Measurements from ENCODE around the gene TNP2. TPM values are rescaled to one million over a fixed set of nuclear protein-coding genes. Genes with fewer than 3 reads are reported as not detected.

The TNP2 gene
- total and polyA plus RNA-seq, 2 donors (not counting 3 experiments of a cell fraction or from before 2014, with no cell fraction given) = not detected

DNA sequence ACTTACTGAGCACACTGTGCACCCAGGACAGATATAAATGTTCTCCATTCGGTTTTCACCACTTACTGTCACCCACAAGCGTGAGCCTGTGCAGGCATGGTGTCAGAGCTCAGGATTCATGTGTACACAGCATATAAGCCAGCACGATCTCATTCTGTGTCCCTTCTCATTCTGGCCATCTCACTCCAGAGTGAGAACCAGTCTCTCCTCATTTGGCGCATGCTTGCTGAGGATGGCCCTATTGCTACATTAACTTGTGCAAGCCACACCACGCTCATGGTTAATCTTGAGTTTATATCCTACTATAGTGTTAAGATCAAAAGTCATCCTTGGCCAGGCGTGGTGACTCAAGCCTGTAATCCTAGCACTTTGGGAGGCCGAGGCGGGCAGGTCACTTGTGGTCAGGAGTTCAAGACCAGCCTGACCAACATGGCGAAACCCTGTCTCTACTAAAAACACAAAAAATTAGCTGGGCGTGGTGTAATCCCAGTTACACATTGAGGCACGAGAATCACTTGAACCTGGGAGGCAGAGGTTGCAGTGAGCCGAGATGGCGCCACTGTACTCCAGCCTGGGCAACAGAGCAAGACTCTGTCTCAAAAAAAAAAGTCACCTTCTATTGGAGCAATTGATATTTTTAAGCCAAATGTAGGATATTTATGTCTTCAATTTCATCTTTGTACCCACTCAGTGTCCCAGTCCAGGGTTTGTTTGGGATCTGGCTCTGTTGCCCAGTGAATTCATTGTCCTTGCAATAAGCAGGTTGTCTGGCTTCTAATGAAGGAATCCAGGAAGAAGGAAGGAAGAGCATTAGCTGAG, 34.0 kb downstream of the TNP2 start:
- Histone ChIP-seq H3K9me1 (replicated peaks; ENCODE audit: control insufficient read depth, extremely low read depth, insufficient read depth, low read length) (no peaks in the 10 kb centered on the region), H3K4me2 (ENCODE audit: insufficient read depth, low read length) (no peak overlapping the region), H3K36me3 (ENCODE audit: control insufficient read depth in 2 of 2, extremely low read depth in 1 of 2, insufficient read depth in 2 of 2, low read length in 2 of 2) (no peaks in the 10 kb centered on the region), H3K9me3 (replicated peaks; ENCODE audit: control insufficient read depth, insufficient read depth, low read length) (no peaks in the 10 kb centered on the region), H3K27ac (ENCODE audit: insufficient read depth, low read depth, low read length) (no peak overlapping the region), H3K4me1 (ENCODE audit: control insufficient read depth, extremely low read depth, insufficient read depth, low read length) (no peaks in the 10 kb centered on the region), H3K27me3 (ENCODE audit: control insufficient read depth in 2 of 2, insufficient read depth in 2 of 2, low read length in 2 of 2) (no peaks in the 10 kb centered on the region), H3K9ac (replicated peaks; ENCODE audit: extremely low read depth, insufficient read depth, low read length) (no peak overlapping the region), H2AFZ (ENCODE audit: low read depth, low read length) (no peak overlapping the region), H3K4me3 (replicated peaks in 1 of 3; ENCODE audit: insufficient read depth in 1 of 3, low read depth in 1 of 3, low read length in 3 of 3) (no peak overlapping the region), H3K79me2 (ENCODE audit: control insufficient read depth, insufficient read depth, low read length) (no peaks in the 10 kb centered on the region), H4K20me1 (replicated peaks; ENCODE audit: control insufficient read depth, extremely low read depth, insufficient read depth, low read length) (no peaks in the 10 kb centered on the region)
- dilution Hi-C loops (cut with MboI; ENCODE audit: extremely low pct_ligation_motif_present, low sequenced_read_pairs) = no loop called here
- CTCF ChIA-PET = no interaction called here
- POLR2A ChIA-PET = no interaction called here
- TF ChIP-seq EZH2 (IDR thresholded peaks at IDR 0.05; ENCODE audit: borderline replicate concordance, low read depth, low read length, severe bottlenecking) = no peak
- TF ChIP-seq FOS (IDR thresholded peaks at IDR 0.05; ENCODE audit: borderline replicate concordance, insufficient read depth, low read length) = no peak
- TF ChIP-seq, protein P1, sequence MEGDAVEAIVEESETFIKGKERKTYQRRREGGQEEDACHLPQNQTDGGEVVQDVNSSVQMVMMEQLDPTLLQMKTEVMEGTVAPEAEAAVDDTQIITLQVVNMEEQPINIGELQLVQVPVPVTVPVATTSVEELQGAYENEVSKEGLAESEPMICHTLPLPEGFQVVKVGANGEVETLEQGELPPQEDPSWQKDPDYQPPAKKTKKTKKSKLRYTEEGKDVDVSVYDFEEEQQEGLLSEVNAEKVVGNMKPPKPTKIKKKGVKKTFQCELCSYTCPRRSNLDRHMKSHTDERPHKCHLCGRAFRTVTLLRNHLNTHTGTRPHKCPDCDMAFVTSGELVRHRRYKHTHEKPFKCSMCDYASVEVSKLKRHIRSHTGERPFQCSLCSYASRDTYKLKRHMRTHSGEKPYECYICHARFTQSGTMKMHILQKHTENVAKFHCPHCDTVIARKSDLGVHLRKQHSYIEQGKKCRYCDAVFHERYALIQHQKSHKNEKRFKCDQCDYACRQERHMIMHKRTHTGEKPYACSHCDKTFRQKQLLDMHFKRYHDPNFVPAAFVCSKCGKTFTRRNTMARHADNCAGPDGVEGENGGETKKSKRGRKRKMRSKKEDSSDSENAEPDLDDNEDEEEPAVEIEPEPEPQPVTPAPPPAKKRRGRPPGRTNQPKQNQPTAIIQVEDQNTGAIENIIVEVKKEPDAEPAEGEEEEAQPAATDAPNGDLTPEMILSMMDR (IDR thresholded peaks at IDR 0.05; ENCODE audit: extremely low read depth in 1 of 2, insufficient read depth in 1 of 2, low read depth in 1 of 2, low read length in 2 of 2) = no peak
- no peak for TF ChIP-seq POLR2AphosphoS5 (IDR thresholded peaks at IDR 0.05; ENCODE audit: insufficient read depth, low read depth, low read length)
- no peak for TF ChIP-seq MYC (IDR thresholded peaks at IDR 0.05; ENCODE audit: low read depth, low read length)
- TF ChIP-seq JUN (IDR thresholded peaks at IDR 0.05; ENCODE audit: borderline replicate concordance, insufficient read depth, insufficient read length, low read depth) = no peak
- TF ChIP-seq POLR2A (IDR thresholded peaks at IDR 0.05; ENCODE audit: low read depth, low read length) = no peak
- TF ChIP-seq, protein P2, sequence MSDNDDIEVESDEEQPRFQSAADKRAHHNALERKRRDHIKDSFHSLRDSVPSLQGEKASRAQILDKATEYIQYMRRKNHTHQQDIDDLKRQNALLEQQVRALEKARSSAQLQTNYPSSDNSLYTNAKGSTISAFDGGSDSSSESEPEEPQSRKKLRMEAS (IDR thresholded peaks at IDR 0.05; ENCODE audit: insufficient read depth, insufficient read length) = no peak
- no peak for TF ChIP-seq GATA2 (IDR thresholded peaks at IDR 0.05; ENCODE audit: insufficient read depth, insufficient read length, low read depth, low read length)
- no peak for FAIRE-seq
- DNase-seq (ENCODE audit: low read depth, low spot score) = no peak
- intact Hi-C loops (cut with micrococcal nuclease) = no loop called here
- BruUV-seq (replicated peaks) = no TSS peak
